Thyroid gland (tissue), 4 donors: ENCODE data around the gene SPINT2.

ENCODE experiments used
- POLR2A ChIP-seq, 2 donors: fragments of 450-650 bp; IDR thresholded peaks; one replicate each; pipeline ENCODE4 v1.6.1; 2017; ENCODE audit warnings: antibody characterized with exemption in 2 of 2, mild to moderate bottlenecking in 2 of 2, moderate library complexity in 1 of 2
- TF ChIP-seq, protein P1 (sequence below), 6 experiments: fragments of 200-600 bp in 3 of 6; fragments of 450-650 bp in 3 of 6; sonication (generic) in 3 of 6; IDR thresholded peaks; one replicate each; pipeline ENCODE4 v1.5.1; 2016 to 2019; ENCODE audit warnings: antibody characterized with exemption in 6 of 6, mild to moderate bottlenecking in 2 of 6, inconsistent platforms in 1 of 6, moderate library complexity in 1 of 6

DNA sequence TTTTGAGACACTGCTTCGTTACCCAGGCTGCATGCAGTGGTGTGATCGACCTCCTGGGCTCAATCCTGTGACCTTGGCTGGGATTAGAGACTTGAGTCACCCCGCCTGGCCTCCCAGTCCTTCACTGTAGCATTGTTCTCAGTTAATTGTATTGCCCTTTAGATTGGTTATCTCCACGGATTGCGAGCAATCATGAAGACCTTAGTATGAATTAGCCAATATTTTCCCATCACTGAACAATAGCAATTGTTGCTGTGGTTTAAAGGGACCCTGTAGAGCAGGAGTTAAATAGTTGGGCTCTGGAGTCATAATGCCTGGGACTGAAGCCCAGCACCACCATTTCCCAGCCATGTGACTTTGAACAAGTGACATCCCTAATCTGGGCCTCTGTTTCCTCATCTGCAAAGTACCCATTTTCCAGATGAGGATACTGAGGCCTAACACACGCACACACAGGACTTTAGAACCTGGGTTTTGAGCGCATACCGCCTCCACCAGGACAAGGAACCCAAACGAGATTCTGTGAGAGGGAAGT lies 16.6 kb upstream of the SPINT2 start:
- no peak for TF ChIP-seq POLR2A (IDR thresholded peaks at IDR 0.05)
- TF ChIP-seq, protein P1, sequence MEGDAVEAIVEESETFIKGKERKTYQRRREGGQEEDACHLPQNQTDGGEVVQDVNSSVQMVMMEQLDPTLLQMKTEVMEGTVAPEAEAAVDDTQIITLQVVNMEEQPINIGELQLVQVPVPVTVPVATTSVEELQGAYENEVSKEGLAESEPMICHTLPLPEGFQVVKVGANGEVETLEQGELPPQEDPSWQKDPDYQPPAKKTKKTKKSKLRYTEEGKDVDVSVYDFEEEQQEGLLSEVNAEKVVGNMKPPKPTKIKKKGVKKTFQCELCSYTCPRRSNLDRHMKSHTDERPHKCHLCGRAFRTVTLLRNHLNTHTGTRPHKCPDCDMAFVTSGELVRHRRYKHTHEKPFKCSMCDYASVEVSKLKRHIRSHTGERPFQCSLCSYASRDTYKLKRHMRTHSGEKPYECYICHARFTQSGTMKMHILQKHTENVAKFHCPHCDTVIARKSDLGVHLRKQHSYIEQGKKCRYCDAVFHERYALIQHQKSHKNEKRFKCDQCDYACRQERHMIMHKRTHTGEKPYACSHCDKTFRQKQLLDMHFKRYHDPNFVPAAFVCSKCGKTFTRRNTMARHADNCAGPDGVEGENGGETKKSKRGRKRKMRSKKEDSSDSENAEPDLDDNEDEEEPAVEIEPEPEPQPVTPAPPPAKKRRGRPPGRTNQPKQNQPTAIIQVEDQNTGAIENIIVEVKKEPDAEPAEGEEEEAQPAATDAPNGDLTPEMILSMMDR (IDR thresholded peaks at IDR 0.05): no peak
